KOPT-K1 (cell line): ENCODE data around the gene XPOT.
A peak's percentile ranks its signal among the peaks of the same experiment; 100 is the strongest.

ENCODE experiments used
- H3K27ac ChIP-seq: fragments of 200-600 bp; sonication (generic); 2 replicates; pipeline ENCODE4 v1.5.1; 2016; ENCODE audit warnings: antibody characterized with exemption, mild to moderate bottlenecking, low read depth, low read length; ENCODE audit not compliant: poor library complexity, severe bottlenecking
- H3K36me3 ChIP-seq: fragments of 200-600 bp; sonication (generic); 2 replicates; pipeline ENCODE4 v1.5.1; 2017; ENCODE audit warnings: antibody characterized with exemption, mild to moderate bottlenecking, low read length, moderate library complexity; ENCODE audit not compliant: insufficient read depth
- H3K9me3 ChIP-seq: fragments of 200-600 bp; sonication (generic); 2 replicates; pipeline ENCODE4 v1.5.1; 2017; ENCODE audit warnings: antibody characterized with exemption, low read length, mild to moderate bottlenecking; ENCODE audit not compliant: insufficient read depth, poor library complexity, severe bottlenecking

The XPOT gene

DNA sequence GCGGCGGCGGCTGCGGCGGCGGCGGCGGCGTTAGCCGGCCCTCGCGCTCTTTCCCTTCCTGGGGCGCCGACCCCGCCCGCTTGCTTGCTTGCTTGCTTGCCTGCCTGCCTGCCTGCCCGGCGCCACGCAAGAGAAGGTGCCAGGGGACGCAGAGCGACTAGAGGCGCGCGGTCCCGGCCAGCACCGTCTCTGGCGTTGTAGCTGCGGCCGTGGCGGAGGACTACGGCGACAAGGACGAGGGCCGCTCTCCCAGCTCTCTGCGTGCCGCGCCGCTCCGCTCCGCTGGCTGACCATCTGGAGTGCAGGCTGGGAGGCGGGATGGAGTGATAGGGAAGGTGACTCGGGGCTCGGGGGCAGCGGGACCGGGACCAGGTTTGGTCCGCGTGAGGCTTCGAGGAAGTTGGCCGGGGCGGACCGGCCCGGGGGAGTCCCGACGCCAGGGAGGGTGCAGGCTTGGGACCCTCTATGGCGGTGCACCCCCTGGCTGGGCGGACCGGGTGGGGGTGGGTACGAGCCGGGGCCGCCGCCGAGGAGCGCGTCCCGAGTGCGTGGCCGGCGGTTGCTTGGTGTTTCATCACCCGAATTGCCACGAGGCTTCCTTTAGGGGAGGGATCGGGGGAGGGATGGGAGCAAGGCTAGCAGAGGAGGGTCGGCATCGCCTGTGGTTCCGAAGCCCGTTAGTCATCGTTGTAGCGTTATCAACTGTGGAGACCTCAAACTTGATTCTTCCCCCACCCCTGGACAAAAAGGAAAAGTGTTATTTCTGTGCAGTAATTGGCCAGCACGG lies 471 bp downstream of the XPOT start:
- Histone ChIP-seq H3K9me3 (no peaks in the 10 kb centered on the region), H3K27ac (peak overlapping the region; percentile 92), H3K36me3 (peaks cover 10% of the 10 kb centered on the region)

DNA sequence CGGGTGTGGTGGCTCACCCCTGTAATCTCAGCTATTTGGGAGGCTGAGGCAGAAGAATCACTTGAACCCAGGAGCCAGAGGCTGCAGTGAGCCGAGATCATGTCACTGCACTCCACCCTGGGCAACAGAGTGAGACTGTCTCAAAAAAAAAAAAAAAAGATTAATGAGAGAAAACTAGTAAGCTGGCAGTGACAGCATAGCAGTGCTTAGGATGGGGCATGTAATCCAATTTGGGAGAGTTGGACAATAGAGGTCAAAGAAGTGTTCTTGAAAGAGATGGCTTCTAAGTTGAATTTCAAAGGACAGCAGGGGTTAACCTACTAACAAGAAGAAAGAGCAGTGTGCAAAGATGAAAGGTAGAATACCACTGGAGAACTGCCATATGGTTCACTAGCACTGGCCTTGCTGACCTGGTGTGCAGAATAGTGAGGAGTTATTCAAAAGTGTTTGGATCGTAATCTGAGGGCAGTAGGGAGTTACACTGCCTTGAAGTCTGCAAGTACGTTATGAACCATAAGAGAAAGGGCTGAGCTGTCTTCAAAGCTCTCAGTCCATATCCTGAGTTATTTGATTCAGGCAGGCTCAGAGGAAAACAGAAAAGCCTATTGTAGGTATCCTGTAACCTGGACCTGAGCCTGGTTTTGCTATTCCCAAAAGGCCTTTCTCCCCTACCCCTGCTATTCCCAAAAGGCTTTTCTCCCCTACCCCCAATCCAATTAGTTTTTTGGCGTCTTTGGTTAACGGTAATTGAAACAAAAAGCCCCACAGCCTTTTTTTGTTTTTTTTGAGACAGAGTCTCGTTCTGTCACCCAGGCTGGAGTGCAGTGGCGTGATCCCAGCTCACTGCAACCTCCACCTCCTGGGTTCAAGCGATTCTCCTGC lies 3.4 kb downstream of the XPOT start:
- Histone ChIP-seq H3K9me3 (no peaks in the 10 kb centered on the region), H3K27ac (no peak overlapping the region), H3K36me3 (peaks cover 40% of the 10 kb centered on the region)

DNA sequence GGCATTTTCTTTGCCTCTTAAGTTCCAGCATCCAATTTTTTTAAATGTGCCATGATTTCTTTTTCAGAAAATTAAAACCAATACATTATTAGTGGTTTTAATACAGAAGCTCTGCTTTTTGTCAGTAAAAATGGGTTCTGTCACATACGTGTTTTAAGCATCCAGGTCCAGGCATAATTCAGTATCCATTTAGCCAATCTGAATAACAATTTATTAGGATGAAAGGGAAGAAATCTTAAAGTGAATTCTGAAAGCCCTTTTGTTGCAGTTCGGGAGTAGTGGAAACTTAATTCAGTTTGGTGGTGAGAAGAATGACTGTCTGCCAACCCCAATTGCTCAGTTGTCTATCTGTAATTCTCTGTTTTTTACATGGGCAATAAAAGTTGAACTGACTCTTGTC lies 7.2 kb downstream of the XPOT start:
- Histone ChIP-seq H3K9me3 (no peaks in the 10 kb centered on the region), H3K27ac (no peak overlapping the region), H3K36me3 (peaks cover 78% of the 10 kb centered on the region)

DNA sequence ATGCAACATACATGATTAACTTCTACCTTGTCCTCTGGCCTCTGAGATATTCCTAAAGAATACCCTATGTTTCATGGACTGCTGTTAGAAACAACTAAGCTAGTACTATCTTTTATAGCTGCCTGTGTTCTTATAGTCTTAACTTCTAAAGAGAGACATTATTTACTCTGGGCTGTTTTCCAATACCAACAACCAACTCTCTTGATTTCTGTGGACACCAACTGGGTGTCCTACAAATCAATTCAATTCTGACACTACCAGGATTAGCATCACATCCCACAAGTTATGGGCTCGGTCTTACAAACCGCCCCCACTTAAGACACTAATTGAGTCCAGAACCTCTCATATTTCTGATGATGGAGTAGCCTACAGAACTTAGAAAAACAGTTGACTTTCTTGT lies 8.3 kb downstream of the XPOT start:
- H3K36me3 ChIP-seq = peaks cover 88% of the 10 kb centered on the region
- H3K9me3 ChIP-seq = no peaks in the 10 kb centered on the region
- H3K27ac ChIP-seq = no peak overlapping the region

DNA sequence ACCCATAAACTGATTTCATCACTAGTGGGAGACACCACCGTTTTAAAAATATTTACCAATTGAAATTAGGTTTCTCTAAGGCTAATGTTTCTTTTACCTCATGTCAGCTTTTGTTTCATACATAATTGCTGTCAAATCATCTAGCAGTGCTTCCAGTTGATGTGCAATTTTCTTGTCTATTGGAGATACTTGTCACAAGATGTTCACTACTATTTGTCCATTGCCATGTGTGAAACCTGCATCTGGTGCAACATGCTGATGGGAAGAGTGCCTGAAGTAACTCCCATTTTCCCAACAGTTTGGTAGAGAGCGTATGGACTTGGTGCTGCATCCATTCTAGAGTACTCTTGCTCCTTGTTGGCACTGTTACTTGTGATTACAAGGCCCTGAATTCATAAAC lies 9.7 kb downstream of the XPOT start:
- no peaks in the 10 kb centered on the region for H3K9me3 ChIP-seq
- no peak overlapping the region for H3K27ac ChIP-seq
- H3K36me3 ChIP-seq = peaks cover 96% of the 10 kb centered on the region

DNA sequence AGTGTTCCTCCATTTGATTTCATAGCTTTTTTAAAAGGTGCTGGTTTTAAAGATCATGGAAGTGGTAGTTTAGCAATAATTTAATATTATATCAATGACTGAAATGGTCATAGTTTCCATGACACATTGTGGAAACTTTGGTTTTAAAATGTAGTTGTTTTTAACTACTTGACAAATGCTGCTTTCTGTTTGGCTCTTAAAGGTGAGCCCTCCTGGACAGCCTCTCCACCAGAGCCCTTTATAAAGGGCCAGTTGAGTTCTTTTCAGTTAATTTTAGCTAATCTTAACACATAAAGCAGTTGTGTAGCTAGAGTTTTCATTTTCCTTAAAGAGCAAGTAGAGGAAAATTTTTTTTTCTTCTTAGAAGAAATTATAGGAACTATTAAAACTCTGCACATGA lies 14.0 kb downstream of the XPOT start:
- no peaks in the 10 kb centered on the region for H3K9me3 ChIP-seq

DNA sequence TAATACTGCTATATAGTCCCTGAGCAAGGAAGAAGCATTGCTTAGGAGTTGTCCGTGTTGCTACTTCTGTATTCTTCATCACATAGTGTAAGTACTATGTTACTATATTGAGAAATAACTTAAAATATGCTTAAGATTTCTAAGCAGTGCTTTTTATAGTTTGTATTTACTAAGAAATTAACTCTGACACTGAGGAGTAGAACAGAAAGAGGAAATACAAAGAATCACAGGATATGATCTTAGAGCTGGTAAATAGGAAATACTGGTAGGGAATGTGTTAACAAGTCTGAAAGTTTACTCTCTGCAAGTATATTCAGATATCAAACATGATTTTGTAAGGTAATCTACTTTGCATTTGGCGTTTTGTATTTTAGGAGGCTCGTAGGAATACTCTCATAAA lies 15.5 kb downstream of the XPOT start:
- Histone ChIP-seq H3K36me3 (peaks cover 100% of the 10 kb centered on the region), H3K27ac (no peak overlapping the region), H3K9me3 (no peaks in the 10 kb centered on the region)

More for the DNA sequence above, 14.0 kb downstream of the XPOT start:
- Histone ChIP-seq H3K27ac (no peak overlapping the region), H3K36me3 (peaks cover 100% of the 10 kb centered on the region)

DNA sequence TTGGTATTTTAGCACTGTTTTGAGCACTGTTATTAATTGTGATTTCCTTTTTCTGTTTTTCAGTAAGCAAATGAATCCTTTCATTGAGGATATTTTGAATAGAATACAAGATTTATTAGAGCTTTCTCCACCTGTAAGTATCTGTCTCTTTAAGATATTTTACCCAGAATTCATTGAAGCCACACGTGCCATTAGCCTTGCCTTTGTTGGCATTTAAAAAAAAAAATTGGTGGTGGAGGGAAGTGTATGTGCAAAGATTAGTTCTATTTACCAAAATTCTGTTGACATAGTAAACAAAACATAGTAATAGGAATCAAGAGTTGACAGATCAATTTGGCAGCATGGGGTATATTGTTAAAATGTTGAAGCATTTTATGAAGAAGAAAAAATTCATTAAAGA lies 23.8 kb downstream of the XPOT start:
- Histone ChIP-seq H3K9me3 (no peaks in the 10 kb centered on the region), H3K36me3 (peaks cover 100% of the 10 kb centered on the region), H3K27ac (no peak overlapping the region)

DNA sequence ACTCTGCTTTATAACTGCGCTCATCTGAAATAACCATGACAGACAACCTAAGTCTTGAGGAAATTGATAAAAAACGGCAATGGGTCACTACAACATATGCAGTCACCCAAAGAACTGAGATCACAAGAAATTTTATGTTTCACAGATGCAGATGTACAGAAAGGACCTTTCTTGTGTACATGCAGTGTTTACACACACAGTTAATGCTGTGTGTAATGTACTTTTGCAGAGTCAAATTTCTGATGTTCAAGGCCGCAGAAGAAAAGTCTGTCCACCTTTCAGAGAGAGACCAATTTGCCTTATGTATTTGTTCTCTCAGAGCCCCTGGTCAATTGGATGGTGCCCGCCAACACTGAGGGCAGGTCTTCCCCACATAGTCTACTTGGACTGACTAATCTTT lies 24.8 kb downstream of the XPOT start:
- no peak overlapping the region for H3K27ac ChIP-seq
- H3K9me3 ChIP-seq = no peaks in the 10 kb centered on the region
- peaks cover 100% of the 10 kb centered on the region for H3K36me3 ChIP-seq

DNA sequence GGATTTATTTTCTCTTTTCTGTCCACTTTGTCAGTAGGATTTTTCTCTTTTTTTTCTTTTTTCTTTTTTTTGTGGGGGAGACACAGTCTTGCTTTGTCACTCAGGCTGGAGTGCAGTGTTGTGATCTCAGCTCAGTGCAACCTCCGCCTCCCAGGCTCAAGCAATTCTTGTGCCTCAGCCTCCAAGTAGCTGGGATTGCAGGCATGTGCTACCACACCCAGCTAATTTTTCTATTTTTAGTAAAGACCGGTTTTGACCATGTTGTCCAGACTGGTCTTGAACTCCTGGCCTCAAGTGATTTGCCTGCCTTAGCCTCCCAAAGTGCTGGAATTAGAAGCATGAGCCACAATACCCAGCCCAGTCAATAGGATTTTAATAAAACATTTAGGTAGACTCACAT lies 26.7 kb downstream of the XPOT start:
- Histone ChIP-seq H3K36me3 (peaks cover 100% of the 10 kb centered on the region), H3K27ac (no peak overlapping the region), H3K9me3 (no peaks in the 10 kb centered on the region)

DNA sequence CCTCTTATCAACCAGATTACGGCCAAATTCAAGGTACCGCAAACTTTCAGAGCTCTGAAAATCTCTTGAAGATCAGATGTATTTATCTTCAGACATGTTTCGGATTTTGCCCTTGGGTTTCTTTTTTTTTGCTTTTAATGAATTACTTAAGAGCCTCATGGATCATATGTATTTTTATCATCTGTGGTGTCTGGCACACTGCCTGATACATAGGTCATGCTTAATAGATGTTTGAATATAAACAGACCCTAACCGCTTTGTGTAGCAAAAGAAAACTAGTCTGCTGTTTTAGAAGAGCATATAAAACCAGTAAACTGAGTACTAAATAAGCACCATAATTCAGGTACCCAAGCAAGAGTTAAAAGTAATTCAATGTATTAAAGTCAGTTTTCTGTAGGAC lies 27.6 kb downstream of the XPOT start:
- Histone ChIP-seq H3K36me3 (peaks cover 100% of the 10 kb centered on the region), H3K9me3 (no peaks in the 10 kb centered on the region), H3K27ac (no peak overlapping the region)

DNA sequence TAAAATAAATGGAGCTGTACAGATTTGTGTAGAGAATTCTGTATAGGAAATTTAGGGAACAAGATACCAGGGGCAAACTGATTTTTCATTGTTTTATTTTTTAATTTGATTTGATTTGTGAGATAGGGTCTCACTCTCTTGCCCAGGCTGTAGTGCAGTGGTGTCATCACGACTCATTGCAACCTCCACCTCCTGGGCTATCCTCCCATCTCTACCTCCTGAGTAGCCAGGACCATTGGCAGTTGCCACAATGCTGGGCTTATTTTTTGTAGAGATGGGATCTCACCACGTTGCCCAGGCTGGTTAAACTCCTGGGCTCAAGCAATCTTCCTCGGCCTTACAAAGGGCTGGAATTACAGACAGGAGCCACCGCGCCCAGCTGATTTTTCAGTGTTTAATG lies 29.7 kb downstream of the XPOT start:
- no peak overlapping the region for H3K27ac ChIP-seq
- H3K36me3 ChIP-seq = peaks cover 100% of the 10 kb centered on the region
- no peaks in the 10 kb centered on the region for H3K9me3 ChIP-seq

DNA sequence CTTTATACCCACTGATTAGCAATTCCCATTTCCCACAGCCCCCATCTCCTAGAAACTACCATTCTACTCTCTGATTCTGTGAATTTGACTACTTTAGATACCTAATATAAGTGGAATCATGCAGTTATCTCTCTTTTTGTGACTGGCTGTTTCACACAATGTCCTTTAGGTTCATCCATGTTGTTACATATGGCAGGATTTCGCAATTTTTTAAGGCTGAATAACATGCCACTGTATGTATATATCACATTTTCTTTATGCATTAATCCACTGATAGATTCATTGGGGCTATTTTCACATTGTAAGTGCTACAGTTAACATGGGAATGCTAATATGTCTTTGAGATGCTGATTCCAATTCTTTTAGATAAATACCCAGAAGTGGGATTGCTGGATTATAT lies 35.9 kb downstream of the XPOT start:
- Histone ChIP-seq H3K27ac (no peak overlapping the region), H3K9me3 (no peaks in the 10 kb centered on the region), H3K36me3 (peaks cover 98% of the 10 kb centered on the region)

DNA sequence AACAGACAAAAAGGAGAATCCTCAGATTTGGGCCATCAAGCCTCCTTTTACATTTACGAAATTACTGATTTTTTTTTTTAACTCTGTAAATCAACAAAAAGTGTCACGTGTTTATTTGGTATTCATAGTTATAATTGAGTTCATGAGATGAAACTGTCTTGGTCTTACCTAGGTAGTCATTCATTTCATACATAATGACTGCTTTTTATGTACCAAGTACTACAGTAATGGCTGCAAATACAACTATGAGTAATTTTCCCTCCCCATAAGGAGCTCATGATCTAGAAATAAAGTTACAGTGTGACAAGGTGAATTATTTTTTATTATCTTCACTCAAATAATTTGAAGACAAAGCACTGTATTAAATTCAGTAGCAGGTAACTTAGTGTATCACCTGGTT lies 41.3 kb downstream of the XPOT start:
- Histone ChIP-seq H3K36me3 (peaks cover 91% of the 10 kb centered on the region), H3K27ac (no peak overlapping the region), H3K9me3 (no peaks in the 10 kb centered on the region)

DNA sequence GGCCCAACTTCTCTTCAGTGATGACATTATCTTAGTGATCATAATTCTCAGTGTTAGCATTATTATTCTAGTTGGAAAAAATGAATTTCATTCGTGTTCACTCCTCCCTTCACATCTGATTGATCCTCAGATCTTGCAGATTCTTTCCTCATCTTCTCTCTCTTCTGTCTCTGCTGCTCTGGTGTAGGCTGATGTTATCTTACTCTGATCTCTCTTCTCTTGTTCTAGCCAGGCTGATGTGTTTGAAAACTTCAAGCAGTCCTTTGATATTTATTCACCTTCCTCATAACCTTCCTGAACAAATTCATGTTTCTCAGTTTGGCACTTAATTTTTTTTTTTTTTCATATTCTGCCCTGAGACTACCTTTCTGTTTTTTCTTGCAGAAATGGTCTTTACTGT lies 42.1 kb downstream of the XPOT start:
- Histone ChIP-seq H3K27ac (no peak overlapping the region), H3K36me3 (peaks cover 83% of the 10 kb centered on the region), H3K9me3 (no peaks in the 10 kb centered on the region)
